ENCODE measurements around the gene SLC7A6OS. TPM values are rescaled to one million over a fixed set of nuclear protein-coding genes. Genes with fewer than 3 reads are reported as not detected.

Gene SLC7A6OS
- total RNA-seq, 1 donor from 2014 or later, result 25.2 TPM

- H3K4me3 Mint-ChIP-seq (ENCODE audit: unreplicated experiment), result no peak overlapping the region
- H3K27ac Mint-ChIP-seq (ENCODE audit: unreplicated experiment), result no peak overlapping the region
- H3K36me3 Mint-ChIP-seq (ENCODE audit: unreplicated experiment), result peaks cover 6% of the 10 kb centered on the region
- no peak for DNase-seq
- TF ChIP-seq CTCF (IDR thresholded peaks at IDR 0.05; ENCODE audit: partially characterized antibody, unreplicated experiment), result no peak
- H3K27me3 Mint-ChIP-seq (ENCODE audit: unreplicated experiment), result peaks cover 6% of the 10 kb centered on the region
- H3K4me1 Mint-ChIP-seq (ENCODE audit: low read depth, unreplicated experiment), result no peaks in the 10 kb centered on the region
- H3K9me3 Mint-ChIP-seq (ENCODE audit: unreplicated experiment), result peaks cover 4% of the 10 kb centered on the region
These were observed 9.8 kb downstream of the SLC7A6OS start for GRCh38 chr16:68300734-68301459.

- no peak overlapping the region for H3K4me3 Mint-ChIP-seq (ENCODE audit: unreplicated experiment)
These were observed 10.9 kb downstream of the SLC7A6OS start for GRCh38 chr16:68299571-68300453.

GRCh38 chr16:68298907-68299561, 11.7 kb downstream of the SLC7A6OS start:
- no peak for TF ChIP-seq CTCF (IDR thresholded peaks at IDR 0.05; ENCODE audit: partially characterized antibody, unreplicated experiment)
- DNase-seq, result no peak
- Mint-ChIP-seq H3K4me3 (ENCODE audit: unreplicated experiment) (no peak overlapping the region), H3K4me1 (ENCODE audit: low read depth, unreplicated experiment) (no peaks in the 10 kb centered on the region), H3K36me3 (ENCODE audit: unreplicated experiment) (peaks cover 6% of the 10 kb centered on the region), H3K27me3 (ENCODE audit: unreplicated experiment) (peaks cover 10% of the 10 kb centered on the region), H3K9me3 (ENCODE audit: unreplicated experiment) (peaks cover 4% of the 10 kb centered on the region), H3K27ac (ENCODE audit: unreplicated experiment) (no peak overlapping the region)

More at GRCh38 chr16:68299571-68300453, 10.9 kb downstream of the SLC7A6OS start:
- DNase-seq, result no peak
- no peak overlapping the region for H3K27ac Mint-ChIP-seq (ENCODE audit: unreplicated experiment)
- H3K36me3 Mint-ChIP-seq (ENCODE audit: unreplicated experiment), result peaks cover 6% of the 10 kb centered on the region
- no peak for TF ChIP-seq CTCF (IDR thresholded peaks at IDR 0.05; ENCODE audit: partially characterized antibody, unreplicated experiment)
- peaks cover 7% of the 10 kb centered on the region for H3K27me3 Mint-ChIP-seq (ENCODE audit: unreplicated experiment)
- no peaks in the 10 kb centered on the region for H3K4me1 Mint-ChIP-seq (ENCODE audit: low read depth, unreplicated experiment)
- H3K9me3 Mint-ChIP-seq (ENCODE audit: unreplicated experiment), result peaks cover 4% of the 10 kb centered on the region

- Mint-ChIP-seq H3K4me1 (ENCODE audit: low read depth, unreplicated experiment) (no peaks in the 10 kb centered on the region), H3K36me3 (ENCODE audit: unreplicated experiment) (peaks cover 6% of the 10 kb centered on the region), H3K4me3 (ENCODE audit: unreplicated experiment) (no peak overlapping the region), H3K9me3 (ENCODE audit: unreplicated experiment) (peaks cover 4% of the 10 kb centered on the region), H3K27ac (ENCODE audit: unreplicated experiment) (no peak overlapping the region), H3K27me3 (ENCODE audit: unreplicated experiment) (peaks cover 10% of the 10 kb centered on the region)
- TF ChIP-seq CTCF (IDR thresholded peaks at IDR 0.05; ENCODE audit: partially characterized antibody, unreplicated experiment), result no peak
- DNase-seq, result no peak
These were observed 12.4 kb downstream of the SLC7A6OS start for GRCh38 chr16:68298312-68298711.
